GM23248 (cell line): ENCODE results near the gene HOXB2.

Experiments used
- EZH2 ChIP-seq: fragments of 200-600 bp; sonication (generic); IDR thresholded peaks from 2 replicates; pipeline ENCODE4 v1.6.1; 2018; ENCODE audit warnings: antibody characterized with exemption, mild to moderate bottlenecking; ENCODE audit not compliant: insufficient read depth, poor library complexity, severe bottlenecking
- EZH2phosphoT487 ChIP-seq: fragments of 200-600 bp; sonication (generic); IDR thresholded peaks from 2 replicates; pipeline ENCODE4 v1.6.1; 2018; ENCODE audit warnings: antibody characterized with exemption, moderate library complexity, mild to moderate bottlenecking, low read depth; ENCODE audit not compliant: insufficient read depth

DNA sequence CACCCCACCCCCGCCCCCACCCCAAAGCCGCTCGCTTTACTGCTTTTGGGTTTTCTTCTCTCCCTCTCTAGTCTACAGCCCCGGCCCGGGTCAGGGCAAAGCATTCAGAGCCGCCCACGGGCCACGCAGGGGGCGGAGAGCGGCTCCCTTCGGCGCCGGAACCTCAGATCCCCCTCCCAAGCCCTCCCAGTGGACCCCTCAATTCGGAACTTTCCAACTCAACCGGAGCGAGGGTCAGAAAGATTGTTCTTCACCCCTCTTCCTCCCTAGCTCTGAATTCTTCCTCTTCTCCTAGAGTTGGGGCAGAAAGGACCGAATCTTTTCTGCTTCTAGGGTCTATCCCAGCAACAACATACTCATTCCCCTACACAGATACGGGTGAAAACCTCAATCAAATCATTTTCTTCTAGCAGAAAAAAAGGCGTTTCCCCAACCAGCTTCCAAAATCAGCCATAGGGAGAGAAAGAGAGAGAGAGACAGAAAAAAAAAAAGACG, 1.0 kb downstream of the HOXB2 start:
- no peak for TF ChIP-seq EZH2
- no peak for TF ChIP-seq EZH2phosphoT487
